ENCODE data around the gene PHF19.

PHF19 gene

DNA sequence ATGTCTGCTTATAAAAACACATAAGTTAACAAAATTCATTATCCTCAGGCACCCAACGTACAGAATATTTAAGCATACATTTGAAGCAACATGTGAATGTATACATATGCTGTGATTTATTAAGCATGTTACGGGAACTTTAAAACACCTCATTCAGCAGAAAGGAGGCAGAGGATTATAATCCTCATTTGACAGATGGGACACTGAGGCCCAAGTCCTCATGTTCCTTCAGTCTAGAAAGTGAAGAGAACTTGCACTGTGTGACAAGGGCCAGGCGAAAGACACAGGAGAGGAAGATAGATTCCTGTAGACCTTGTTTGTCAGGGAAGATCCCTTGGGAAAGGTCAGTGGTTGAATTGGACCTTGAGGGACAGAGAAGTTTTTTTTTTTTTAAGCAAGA is 26.7 kb downstream of the PHF19 start:
- no peak for DNase-seq

DNA sequence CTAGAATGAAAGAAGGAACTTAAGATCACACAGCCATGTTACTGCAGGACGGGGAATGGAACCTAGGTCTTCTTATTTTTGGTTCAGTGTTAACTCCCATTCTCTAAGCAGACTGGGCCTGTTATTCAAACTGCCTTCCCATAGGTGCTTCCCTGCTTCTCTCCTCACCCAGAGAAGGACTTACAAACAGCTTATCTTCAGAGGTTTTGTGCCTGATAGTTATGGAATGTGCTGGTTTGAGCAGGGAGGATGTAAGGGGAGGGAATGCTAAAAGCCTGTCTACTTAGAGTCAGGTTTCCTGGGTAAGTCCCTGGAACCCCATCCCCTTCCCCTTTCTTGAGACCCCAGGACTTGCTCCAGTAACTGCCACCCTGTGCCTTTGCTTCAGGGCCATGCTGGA is 30.1 kb downstream of the PHF19 start:
- no peak for DNase-seq

DNA sequence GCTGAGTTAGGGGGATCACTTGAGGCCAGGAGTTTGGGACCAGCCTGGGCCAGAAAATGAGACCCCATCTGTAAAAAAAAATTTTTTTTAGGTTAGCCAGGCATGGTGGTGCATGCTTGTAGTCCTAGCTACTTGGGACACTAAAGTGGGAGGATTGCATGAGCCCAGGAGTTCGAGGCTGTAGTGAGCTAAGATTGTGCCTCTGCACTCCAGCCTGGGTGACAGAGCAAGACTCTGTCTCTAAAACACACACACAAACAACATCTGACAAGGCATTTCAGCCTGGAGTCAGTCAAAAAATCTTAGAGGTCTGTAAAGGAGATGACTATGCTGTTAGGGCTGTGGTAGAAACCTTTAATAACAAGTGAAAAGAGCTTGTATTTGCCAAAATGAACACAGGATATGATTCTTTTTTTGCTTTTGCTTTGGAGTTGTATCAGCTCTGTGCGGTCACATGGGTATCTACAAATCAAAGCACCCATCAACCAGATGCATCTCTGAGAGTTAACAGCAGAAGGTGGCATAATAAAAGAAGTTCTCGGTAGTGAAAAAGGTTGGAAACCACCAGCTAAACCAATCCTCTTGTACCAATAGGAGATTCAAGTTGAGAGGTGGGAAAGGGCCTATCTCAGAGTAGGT is 30.6 kb downstream of the PHF19 start:
- no peak for DNase-seq

DNA sequence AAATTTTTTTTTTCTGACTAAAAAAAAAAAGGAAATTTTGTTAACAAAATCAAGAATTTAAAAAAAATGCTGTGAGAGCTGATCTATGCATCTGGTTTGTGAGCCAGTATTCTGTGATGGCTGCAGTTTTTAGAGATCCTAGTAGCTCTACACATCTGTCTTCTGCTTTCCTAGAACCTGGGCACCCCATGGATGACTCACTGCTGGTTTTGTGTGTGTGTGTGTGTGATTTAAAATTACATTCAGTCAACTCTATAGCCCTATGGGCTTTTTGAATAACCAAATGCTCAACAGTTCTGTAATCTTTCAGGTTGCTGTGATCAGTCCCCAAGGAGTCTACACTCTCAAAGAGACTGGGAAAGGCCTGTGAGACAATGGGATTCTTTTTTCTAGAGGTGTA is 31.7 kb downstream of the PHF19 start:
- DNase-seq, result no peak

DNA sequence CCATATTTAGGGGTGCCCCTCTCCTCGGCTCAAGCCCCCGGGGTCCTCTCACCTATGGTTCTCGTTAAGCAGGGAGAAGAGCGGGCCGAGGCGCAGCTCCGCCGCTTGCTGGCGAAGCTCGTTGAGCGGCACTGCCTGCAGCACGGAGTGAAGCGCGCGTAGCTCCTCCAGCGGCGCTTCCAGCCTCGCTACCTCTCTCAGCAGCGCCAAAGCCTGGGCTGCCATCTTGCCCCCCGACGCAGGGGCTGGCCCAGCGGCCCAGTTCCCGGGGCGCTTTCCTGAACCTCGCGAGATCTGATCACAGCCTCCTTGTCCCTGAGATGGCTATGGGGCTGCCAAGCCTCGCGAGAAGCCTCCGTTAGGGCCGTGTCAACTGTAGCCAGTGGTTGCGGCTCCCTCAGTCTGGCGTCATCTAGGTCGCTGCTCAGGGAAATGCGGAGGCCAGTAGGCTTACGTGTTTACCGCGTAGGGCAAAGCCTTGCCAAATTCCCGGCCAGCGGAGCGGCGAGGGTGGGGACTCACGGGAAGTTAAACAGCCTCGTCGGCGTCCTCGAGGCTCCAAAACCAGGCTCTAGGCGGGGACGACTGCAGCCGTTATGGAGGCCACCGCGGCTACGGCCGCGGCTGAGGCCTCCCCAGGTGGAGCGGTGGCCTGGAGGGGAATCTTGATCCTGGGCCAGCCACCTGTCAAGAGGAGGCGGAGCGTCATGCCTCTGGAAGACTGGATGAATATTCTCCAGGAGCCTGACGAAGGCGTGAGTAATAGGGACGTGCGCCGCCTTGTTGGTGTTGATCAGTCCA is 34.1 kb downstream of the PHF19 start, which contains the start of gene PSMD5:
Gene PSMD5, minus strand, starts transcription at position 238 of the 801 bp plus-strand sequence. Its CDS starts 13 bp downstream, at position 225.
- DNase-seq, result peak; percentile 73

GRCh38 chr9:120841930-120842684 is 34.9 kb downstream of the PHF19 start:
- DNase-seq, result no peak

GRCh38 chr9:120839146-120839545 is 37.8 kb downstream of the PHF19 start:
- no peak for DNase-seq

- DNase-seq, result no peak
Observed at GRCh38 chr9:120837921-120838320, 39.1 kb downstream of the PHF19 start.

GRCh38 chr9:120833325-120833724 is 43.7 kb downstream of the PHF19 start:
- no peak for DNase-seq

- no peak for DNase-seq
Observed at GRCh38 chr9:120832807-120833206, 44.2 kb downstream of the PHF19 start.

GRCh38 chr9:120830865-120831264 is 46.1 kb downstream of the PHF19 start:
- DNase-seq, result no peak

DNA sequence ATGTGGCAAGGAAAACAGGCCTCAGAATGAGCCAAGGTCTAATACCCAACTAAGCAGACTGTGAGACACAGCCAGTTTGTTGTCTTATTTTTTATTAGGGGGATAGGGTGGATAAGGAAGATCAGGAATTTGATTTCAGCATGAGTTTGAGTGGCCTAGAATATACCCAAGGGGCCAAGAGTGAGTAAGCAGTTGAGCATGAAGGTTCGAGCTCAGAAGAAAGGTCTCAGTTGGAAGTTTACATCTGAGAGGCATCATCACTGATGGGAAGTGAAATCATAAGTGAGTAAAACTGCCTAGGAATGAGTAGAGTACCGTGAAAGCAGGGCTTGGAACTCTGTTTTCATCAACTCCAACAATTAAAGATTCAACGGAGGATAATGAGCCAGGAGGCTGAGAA is 46.8 kb downstream of the PHF19 start:
- DNase-seq, result no peak

GRCh38 chr9:120829650-120830049 is 47.3 kb downstream of the PHF19 start:
- DNase-seq, result no peak

DNA sequence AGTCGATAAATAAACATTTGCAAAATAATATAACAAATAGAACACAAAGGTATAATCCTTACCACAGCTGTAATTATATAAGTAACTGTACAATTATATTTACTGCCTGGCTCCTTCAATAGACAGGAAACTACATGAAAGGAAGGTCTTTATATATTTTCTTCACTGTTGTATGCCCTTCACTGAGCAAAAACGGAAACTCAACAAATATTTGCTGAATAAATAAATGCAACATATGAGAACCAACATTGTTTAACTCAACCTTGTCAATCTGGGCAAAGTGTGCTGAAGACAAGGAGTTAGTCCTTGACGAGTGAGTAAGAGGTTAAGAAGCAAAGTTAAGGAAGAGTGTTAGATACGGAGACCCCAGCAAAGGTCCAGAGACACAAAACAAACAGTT is 56.9 kb downstream of the PHF19 start:
- no peak for DNase-seq

GRCh38 chr9:120818595-120818994 is 58.4 kb downstream of the PHF19 start:
- DNase-seq, result no peak

GRCh38 chr9:120815075-120815474 is 61.9 kb downstream of the PHF19 start:
- no peak for DNase-seq

- no peak for DNase-seq
Observed at GRCh38 chr9:120808931-120809330, 68.1 kb downstream of the PHF19 start.

- DNase-seq, result no peak
Observed at GRCh38 chr9:120807607-120808379, 69.2 kb downstream of the PHF19 start.
